IgD-negative memory B cell (primary cell): ENCODE results near the gene ZBTB7B. TPM values are rescaled to one million over a fixed set of nuclear protein-coding genes. Genes with fewer than 3 reads are reported as not detected.

Experiments
- H3K27ac Mint-ChIP-seq, 3 donors: one replicate each; pipeline ENCODE4 v1.8.0; 2020 to 2022; ENCODE audit warnings: mild to moderate bottlenecking in 3 of 3, mixed read lengths in 3 of 3, moderate library complexity in 1 of 3
- H3K27me3 Mint-ChIP-seq: one replicate; pipeline ENCODE4 v1.8.0; 2021; ENCODE audit warnings: mixed read lengths
- H3K36me3 Mint-ChIP-seq: one replicate; pipeline ENCODE4 v1.8.0; 2020; ENCODE audit warnings: mild to moderate bottlenecking, mixed read lengths
- H3K4me1 Mint-ChIP-seq, 3 donors: one replicate each; pipeline ENCODE4 v1.8.0; 2020 to 2022; ENCODE audit warnings: mixed read lengths in 3 of 3, mild to moderate bottlenecking in 1 of 3
- H3K4me3 Mint-ChIP-seq, 4 donors: one replicate each; pipeline ENCODE4 v1.8.0; 2020 to 2022; ENCODE audit warnings: mild to moderate bottlenecking in 4 of 4, mixed read lengths in 4 of 4, moderate library complexity in 3 of 4
- H3K9me3 Mint-ChIP-seq, 3 donors: one replicate each; pipeline ENCODE4 v1.8.0; 2020 to 2021; ENCODE audit warnings: mixed read lengths in 3 of 3, mild to moderate bottlenecking in 1 of 3
- polyA plus RNA-seq: library from polyadenylated mRNA; unstranded; fragments of 300-500 nt; fragmentation: Illumina TruSeq; gene quantifications from one replicate; pipeline ENCODE4 v1.2.3, GENCODE V29; 2021

Gene ZBTB7B
- polyA plus RNA-seq, 1 donor from 2014 or later: 7.7 TPM

- H3K4me1 Mint-ChIP-seq: peaks cover 18 to 19% (median 19%) of the 10 kb centered on the region in 3 donors
- H3K36me3 Mint-ChIP-seq: no peaks in the 10 kb centered on the region
- no peaks in the 10 kb centered on the region for H3K27me3 Mint-ChIP-seq
- H3K4me3 Mint-ChIP-seq: peak overlapping the region; percentile 84 to 98 (median 94)
- H3K27ac Mint-ChIP-seq: peak overlapping the region; percentile 82 to 96 (median 89)
- H3K9me3 Mint-ChIP-seq: no peaks in the 10 kb centered on the region
Measured at GRCh38 chr1:154962156-154962749, 40.3 kb upstream of the ZBTB7B start.

- no peaks in the 10 kb centered on the region for H3K36me3 Mint-ChIP-seq
- peak overlapping the region in 2 of 3 donors; percentile 89 to 96 for H3K27ac Mint-ChIP-seq
- peak overlapping the region; percentile 84 to 98 (median 94) for H3K4me3 Mint-ChIP-seq
- no peaks in the 10 kb centered on the region for H3K27me3 Mint-ChIP-seq
- no peaks in the 10 kb centered on the region for H3K9me3 Mint-ChIP-seq
- peaks cover 18 to 19% (median 19%) of the 10 kb centered on the region in 3 donors for H3K4me1 Mint-ChIP-seq
Measured at GRCh38 chr1:154962795-154963330, 39.7 kb upstream of the ZBTB7B start.

GRCh38 chr1:154963643-154964042, 39.0 kb upstream of the ZBTB7B start:
- Mint-ChIP-seq H3K27ac (peak overlapping the region; percentile 53 to 96 (median 93)), H3K4me3 (peak overlapping the region in 3 of 4 donors; percentile 12 to 58 (median 34)), H3K4me1 (peaks cover 18 to 19% (median 19%) of the 10 kb centered on the region in 3 donors), H3K9me3 (no peaks in the 10 kb centered on the region), H3K27me3 (no peaks in the 10 kb centered on the region), H3K36me3 (no peaks in the 10 kb centered on the region)

- H3K36me3 Mint-ChIP-seq: no peaks in the 10 kb centered on the region
Measured at GRCh38 chr1:154964359-154964758, 38.2 kb upstream of the ZBTB7B start.

GRCh38 chr1:154966111-154966510, 36.5 kb upstream of the ZBTB7B start:
- Mint-ChIP-seq H3K27ac (no peak overlapping the region), H3K4me1 (peaks cover 10 to 19% (median 13%) of the 10 kb centered on the region in 3 donors), H3K9me3 (no peaks in the 10 kb centered on the region), H3K27me3 (no peaks in the 10 kb centered on the region), H3K36me3 (no peaks in the 10 kb centered on the region), H3K4me3 (no peak overlapping the region)

More at GRCh38 chr1:154964359-154964758, 38.2 kb upstream of the ZBTB7B start:
- Mint-ChIP-seq H3K27ac (peak overlapping the region in 1 of 3 donors; percentile 76), H3K4me3 (peak overlapping the region in 3 of 4 donors; percentile 17 to 34 (median 33)), H3K27me3 (no peaks in the 10 kb centered on the region), H3K4me1 (peaks cover 18 to 21% (median 19%) of the 10 kb centered on the region in 3 donors), H3K9me3 (no peaks in the 10 kb centered on the region)

GRCh38 chr1:154967331-154967950, 35.2 kb upstream of the ZBTB7B start:
- Mint-ChIP-seq H3K27ac (peak overlapping the region in 2 of 3 donors; percentile 62 to 71), H3K36me3 (no peaks in the 10 kb centered on the region), H3K9me3 (no peaks in the 10 kb centered on the region), H3K4me3 (no peak overlapping the region), H3K4me1 (peaks cover 5 to 22% (median 19%) of the 10 kb centered on the region in 3 donors), H3K27me3 (no peaks in the 10 kb centered on the region)

- Mint-ChIP-seq H3K27me3 (no peaks in the 10 kb centered on the region), H3K36me3 (no peaks in the 10 kb centered on the region), H3K4me3 (peak overlapping the region in 1 of 4 donors; percentile 61), H3K9me3 (no peaks in the 10 kb centered on the region), H3K27ac (peak overlapping the region in 2 of 3 donors; percentile 60 to 62), H3K4me1 (peaks cover 0 to 19% (median 19%) of the 10 kb centered on the region in 3 donors)
Measured at GRCh38 chr1:154968731-154969130, 33.9 kb upstream of the ZBTB7B start.

GRCh38 chr1:154969246-154969645, 33.4 kb upstream of the ZBTB7B start:
- H3K9me3 Mint-ChIP-seq: no peaks in the 10 kb centered on the region
- peak overlapping the region; percentile 34 to 60 (median 53) for H3K27ac Mint-ChIP-seq
- no peak overlapping the region for H3K4me3 Mint-ChIP-seq
- no peaks in the 10 kb centered on the region for H3K27me3 Mint-ChIP-seq
- H3K4me1 Mint-ChIP-seq: peaks cover 0 to 17% (median 16%) of the 10 kb centered on the region in 3 donors
- H3K36me3 Mint-ChIP-seq: no peaks in the 10 kb centered on the region

- Mint-ChIP-seq H3K27ac (no peak overlapping the region), H3K36me3 (no peaks in the 10 kb centered on the region), H3K27me3 (no peaks in the 10 kb centered on the region), H3K9me3 (no peaks in the 10 kb centered on the region), H3K4me1 (peaks cover 0 to 17% (median 16%) of the 10 kb centered on the region in 3 donors), H3K4me3 (peak overlapping the region in 1 of 4 donors; percentile 17)
Measured at GRCh38 chr1:154969860-154970452, 32.6 kb upstream of the ZBTB7B start.

GRCh38 chr1:154970631-154971340, 31.8 kb upstream of the ZBTB7B start, which contains the start of gene SHC1:
Gene SHC1 (minus strand): TSS chr1:154970747. CDS start chr1:154970526, 221 bp downstream.
- Mint-ChIP-seq H3K27ac (no peak within 1 kb of the TSS), H3K4me1 (peaks cover 0 to 17% (median 14%) of the 10 kb centered on the region in 3 donors), H3K27me3 (no peaks in the 10 kb centered on the region), H3K9me3 (no peaks in the 10 kb centered on the region), H3K4me3 (peak within 1 kb of the TSS in 3 of 4 donors; percentile 34 to 90 (median 52)), H3K36me3 (no peaks in the 10 kb centered on the region)

- Mint-ChIP-seq H3K4me3 (peak overlapping the region; percentile 34 to 90 (median 56)), H3K27me3 (no peaks in the 10 kb centered on the region), H3K36me3 (no peaks in the 10 kb centered on the region), H3K9me3 (no peaks in the 10 kb centered on the region), H3K4me1 (peaks cover 0 to 17% (median 16%) of the 10 kb centered on the region in 3 donors), H3K27ac (no peak overlapping the region)
Measured at GRCh38 chr1:154971341-154971998, 31.1 kb upstream of the ZBTB7B start.

- Mint-ChIP-seq H3K4me3 (peak overlapping the region in 3 of 4 donors; percentile 34 to 84 (median 36)), H3K4me1 (peaks cover 0 to 18% (median 17%) of the 10 kb centered on the region in 3 donors), H3K9me3 (no peaks in the 10 kb centered on the region), H3K36me3 (no peaks in the 10 kb centered on the region), H3K27ac (no peak overlapping the region), H3K27me3 (no peaks in the 10 kb centered on the region)
Measured at GRCh38 chr1:154972213-154972516, 30.4 kb upstream of the ZBTB7B start.

- H3K27me3 Mint-ChIP-seq: no peaks in the 10 kb centered on the region
- H3K27ac Mint-ChIP-seq: no peak overlapping the region
- H3K4me1 Mint-ChIP-seq: peaks cover 0 to 21% (median 20%) of the 10 kb centered on the region in 3 donors
- H3K4me3 Mint-ChIP-seq: peak overlapping the region in 3 of 4 donors; percentile 34 to 84 (median 36)
- H3K9me3 Mint-ChIP-seq: no peaks in the 10 kb centered on the region
- H3K36me3 Mint-ChIP-seq: no peaks in the 10 kb centered on the region
Measured at GRCh38 chr1:154972517-154973343, 29.9 kb upstream of the ZBTB7B start.
